Effector CD4-positive, alpha-beta T cell (primary cell): ENCODE results near the gene ADI1.

Source experiments
- DNase-seq: peaks from one replicate; pipeline ENCODE4 v3.0.0-alpha.2; 2020
- total RNA-seq: gene quantifications from one replicate; lab custom pipeline; 2026; lab: John Stamatoyannopoulos, UW

Gene ADI1
- 26.6 reads per million, percentile 53 among the genes with 10 or more reads in this experiment for total RNA-seq

DNA sequence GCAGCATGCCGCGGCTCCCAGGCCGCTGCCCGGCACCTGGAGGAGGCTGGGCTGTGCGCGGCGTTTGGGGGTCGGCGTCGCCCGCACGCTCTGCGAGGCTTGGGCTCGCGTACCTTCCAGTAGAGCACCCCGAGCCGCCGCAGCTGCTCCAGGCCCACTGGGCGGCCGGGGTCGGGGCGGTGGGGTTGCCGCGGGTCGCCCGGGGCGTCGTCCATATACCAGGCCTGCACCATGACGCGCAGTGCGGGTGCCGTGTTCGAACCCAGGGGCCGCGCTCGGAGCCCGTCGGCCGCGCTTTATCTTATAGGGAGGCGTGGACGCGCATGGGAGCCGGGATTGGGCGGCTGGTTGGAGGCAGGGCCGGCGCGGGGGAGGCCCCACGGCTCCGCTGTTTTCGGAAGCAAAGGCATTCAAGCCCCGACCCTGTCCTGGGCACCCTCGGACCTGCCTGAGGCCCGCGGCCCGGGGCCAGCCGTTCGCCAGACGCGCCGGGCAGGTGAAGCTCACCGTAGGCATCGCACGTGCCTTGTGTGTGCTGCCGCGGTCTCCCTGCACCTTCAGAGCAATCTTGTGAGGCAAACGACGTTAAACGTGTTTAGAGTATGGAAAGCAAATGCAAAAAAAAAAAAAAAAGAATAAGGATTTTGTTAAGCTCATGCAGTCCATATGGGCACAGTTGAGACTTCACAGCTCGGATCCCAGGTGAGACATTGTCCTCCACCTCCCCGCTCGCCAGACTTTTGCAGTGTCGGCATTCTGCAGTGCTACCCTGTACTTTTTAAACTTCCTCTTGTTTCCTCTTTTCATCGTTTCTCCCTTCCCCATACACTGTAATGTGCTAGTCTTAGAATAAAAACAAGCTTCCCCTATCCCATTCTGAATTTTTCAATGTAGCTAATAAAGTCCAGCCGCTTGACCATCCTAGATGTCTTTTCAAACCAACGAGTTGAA is at the start of gene ADI1:
Gene ADI1 (minus strand): TSS at position 277 of the 951 bp plus-strand sequence. CDS start 44 bp downstream, at position 233.
- DNase-seq, result peak; percentile 62

- DNase-seq, result no peak
Measured at GRCh38 chr2:3566806-3567205, 47.5 kb upstream of the ADI1 start.

- no peak for DNase-seq
Measured at GRCh38 chr2:3565117-3565516, 45.8 kb upstream of the ADI1 start.

DNA sequence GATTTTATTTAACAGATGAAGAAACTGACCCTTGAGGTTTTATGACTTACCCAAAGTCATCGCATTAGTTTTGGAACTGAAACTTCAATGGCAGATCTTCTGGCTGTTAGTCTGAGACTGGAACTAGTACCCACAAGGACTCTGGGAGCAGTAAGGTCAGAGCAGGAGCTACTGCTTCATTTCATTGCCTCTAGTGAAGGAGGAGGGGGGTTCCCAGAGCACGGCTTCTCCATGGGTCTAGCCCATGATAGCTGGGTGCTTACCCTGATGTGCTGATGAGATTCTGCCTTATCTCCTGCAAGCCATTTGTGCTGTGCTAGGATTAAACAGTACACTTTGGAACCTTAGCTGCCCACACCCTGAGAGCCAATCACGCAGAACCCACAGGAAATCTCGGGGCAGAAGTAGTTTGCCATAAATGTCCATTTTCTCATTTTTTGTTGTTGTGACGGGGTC is 44.2 kb upstream of the ADI1 start:
- no peak for DNase-seq

DNA sequence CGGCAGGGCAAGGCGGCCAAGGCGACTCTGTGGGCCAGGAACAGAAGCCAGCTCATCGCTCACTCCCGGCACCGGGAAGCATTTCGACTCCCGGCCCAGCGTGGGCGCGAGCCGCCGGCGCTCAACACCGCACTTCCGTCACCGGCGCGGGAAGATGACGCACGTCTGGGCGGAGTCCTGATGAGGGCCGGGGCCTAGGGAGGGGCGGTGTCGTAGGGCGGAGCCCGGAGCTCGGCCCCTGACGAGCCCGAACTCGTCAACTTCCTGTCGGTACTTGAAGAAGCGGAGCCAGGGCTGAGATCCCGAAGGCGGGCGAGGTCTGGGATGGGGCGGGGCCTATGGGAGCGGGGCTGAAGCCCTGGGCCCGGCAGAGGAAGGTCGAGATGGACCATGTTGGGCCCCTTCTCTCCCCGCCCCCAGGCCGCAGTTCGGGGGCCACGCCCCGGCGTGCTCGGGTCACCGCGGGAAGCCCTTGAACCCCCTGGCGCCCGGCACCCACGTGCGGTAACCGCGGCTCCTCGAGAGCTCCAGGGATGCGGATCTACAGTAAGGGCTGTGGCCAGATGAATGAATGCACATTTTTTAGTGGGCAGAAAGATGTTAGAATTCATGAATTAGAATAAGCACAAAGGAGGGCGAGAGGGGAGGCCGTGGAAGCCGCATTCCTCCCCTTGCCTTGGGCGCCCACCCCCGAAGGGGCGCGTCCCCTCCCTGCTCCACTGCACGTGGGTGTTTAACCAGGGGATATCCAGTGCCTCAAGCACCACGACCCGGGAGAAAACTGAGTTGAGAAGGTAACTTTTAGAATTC is 39.1 kb upstream of the ADI1 start, which contains the start of gene RNASEH1:
Gene RNASEH1 (minus strand): TSS at position 129 of the 810 bp plus-strand sequence. CDS start 73 bp downstream, at position 56.
- DNase-seq, result peak; percentile 99

DNA sequence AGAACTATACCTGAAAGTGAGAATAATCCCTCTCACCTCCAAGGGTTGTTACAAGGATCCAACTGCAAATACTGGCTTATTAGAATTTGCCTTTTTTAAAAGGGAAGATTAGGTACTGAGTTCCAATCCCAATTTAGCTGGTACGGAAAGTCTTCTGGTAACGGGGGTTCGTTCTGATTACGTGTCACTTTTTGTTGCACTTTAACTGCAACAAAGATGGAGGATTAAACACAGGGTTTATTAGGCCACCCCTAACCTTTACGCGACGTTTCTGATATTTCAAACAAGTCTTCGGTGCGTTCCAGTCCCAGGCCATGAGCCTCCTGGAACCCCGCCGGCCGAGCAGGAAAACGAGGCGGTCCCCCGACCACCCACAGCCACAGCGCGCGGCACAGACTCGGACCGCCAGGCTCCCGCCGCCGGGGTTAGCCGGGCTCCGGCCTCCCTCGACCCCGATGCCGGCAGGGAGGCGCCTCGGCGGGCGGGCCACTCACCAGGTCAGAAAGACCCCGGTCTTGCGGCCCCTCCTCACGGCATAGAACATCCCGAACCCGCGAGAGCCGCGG is 38.4 kb upstream of the ADI1 start:
- no peak for DNase-seq

DNA sequence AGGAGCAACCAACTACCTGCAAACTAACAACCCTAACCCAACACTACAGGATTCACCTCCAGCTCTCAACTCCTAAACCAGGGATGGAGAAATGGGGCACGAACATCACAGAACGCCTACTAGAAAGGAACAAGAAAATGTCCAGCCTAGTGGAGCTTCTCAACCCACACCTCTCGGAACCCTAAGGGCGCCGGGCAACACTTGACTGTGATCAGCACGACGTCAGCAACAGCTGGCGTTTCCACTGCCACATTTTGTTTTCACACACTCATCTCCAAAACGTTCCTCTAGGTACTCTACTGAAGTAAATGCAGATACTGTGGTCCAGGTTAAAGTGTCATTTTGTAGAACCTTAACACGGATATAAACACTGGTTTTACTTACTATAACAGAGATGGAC is 34.6 kb upstream of the ADI1 start:
- no peak for DNase-seq

GRCh38 chr2:3547915-3548314 is 28.6 kb upstream of the ADI1 start:
- DNase-seq, result no peak

GRCh38 chr2:3545788-3546478 is 26.6 kb upstream of the ADI1 start:
- DNase-seq, result no peak

DNA sequence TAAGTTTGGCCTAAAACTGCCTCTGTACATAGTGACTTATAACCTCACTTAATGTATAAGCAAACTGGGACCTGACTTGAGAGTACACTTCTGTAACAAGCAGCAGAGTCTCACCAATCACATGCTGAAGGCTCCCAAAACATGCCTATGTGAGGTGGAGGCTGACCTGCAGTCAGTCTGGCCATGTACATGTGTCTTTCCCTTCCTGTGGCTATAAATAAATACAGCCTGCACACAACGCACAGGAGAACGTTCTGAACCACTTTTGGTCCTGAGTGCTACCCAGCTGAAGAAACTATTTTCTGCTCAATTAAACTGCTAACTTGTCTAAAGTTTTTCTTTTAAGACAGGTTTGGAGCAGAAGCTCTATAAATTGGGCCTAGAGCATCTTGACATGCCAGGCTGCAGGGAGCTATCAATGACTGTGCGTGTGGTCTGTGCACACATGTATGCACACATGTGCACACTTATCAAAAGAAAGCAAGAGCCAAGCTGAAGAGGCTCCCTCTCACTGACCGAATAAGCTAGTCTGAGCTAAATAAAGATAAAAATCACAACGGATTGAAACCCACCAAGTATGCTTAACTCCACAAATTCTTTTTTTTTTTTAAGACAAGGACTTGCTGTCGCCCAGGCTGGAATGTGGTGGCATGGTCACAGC is 23.8 kb upstream of the ADI1 start:
- no peak for DNase-seq

DNA sequence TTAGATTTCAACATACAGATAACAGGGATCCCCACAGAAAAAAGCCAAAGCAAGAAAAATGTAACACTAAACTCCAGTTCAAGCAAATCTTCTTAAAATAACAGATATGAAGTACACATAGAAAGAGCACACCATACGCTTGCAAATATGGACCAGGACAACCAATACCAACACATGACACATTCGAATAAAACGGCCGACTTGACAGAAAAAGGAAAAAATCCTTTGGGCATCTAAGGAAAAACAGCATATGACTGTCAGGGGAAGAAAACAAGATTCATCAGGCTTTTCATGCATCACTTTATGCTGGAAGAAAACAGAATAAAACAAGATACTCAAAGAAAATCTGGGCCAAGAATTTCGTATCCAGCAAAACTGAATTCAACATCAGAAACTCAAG is 22.8 kb upstream of the ADI1 start:
- DNase-seq, result no peak

GRCh38 chr2:3539836-3540235 is 20.5 kb upstream of the ADI1 start:
- no peak for DNase-seq

GRCh38 chr2:3536682-3537632 is 17.6 kb upstream of the ADI1 start:
- DNase-seq, result no peak

GRCh38 chr2:3535794-3536681 is 16.7 kb upstream of the ADI1 start:
- DNase-seq, result no peak

- DNase-seq, result no peak
Measured at GRCh38 chr2:3535467-3535793, 16.1 kb upstream of the ADI1 start.

DNA sequence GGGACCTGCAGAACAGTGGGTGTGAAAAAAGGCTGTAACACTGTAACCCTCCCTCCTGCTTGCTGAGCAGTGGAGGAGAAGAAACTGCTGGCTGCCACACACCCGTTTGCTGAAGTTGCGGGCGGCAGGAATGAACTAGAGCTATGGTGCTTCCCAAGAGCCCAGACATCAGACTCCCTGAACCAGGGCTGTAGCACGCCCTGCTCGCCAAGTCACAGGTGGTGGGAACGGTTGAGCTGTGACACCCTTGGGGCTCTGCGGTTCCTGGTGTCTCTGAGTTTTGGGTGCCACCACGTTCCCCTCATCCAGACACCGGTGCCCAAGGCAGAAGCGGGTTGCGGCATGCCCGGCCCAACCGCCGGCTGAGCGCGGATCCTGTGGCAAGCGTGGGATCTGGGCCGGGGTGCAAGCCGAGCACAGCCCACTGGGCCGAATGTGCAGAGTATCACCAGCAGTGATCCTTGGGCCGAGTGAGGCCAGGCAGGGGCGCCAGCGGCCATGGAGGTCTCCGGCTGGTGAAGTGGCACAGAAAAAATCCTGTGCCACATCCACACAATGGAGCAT is 15.0 kb upstream of the ADI1 start:
- no peak for DNase-seq

GRCh38 chr2:3533836-3534235 is 14.5 kb upstream of the ADI1 start:
- DNase-seq, result no peak

- no peak for DNase-seq
Measured at GRCh38 chr2:3532941-3533340, 13.6 kb upstream of the ADI1 start.

- DNase-seq, result no peak
Measured at GRCh38 chr2:3529316-3530025, 10.1 kb upstream of the ADI1 start.
